AG04449 (cell line): ENCODE data around the gene WWTR1.

Source experiments
- CTCF ChIA-PET: fragments of 350-600 bp; formaldehyde crosslinking; extraction: SDS; loops from one replicate; lab custom pipeline; 2021; ENCODE audit warnings: antibody characterized with exemption; lab: Yijun Ruan, JAX
- POLR2A ChIA-PET: fragments of 400-600, 350-600 bp; formaldehyde crosslinking; extraction: SDS; loops from one replicate; lab custom pipeline; 2020; ENCODE audit warnings: antibody characterized with exemption, inconsistent platforms; lab: Yijun Ruan, JAX
- DNase-seq: peaks from one replicate; pipeline ENCODE4 v3.0.0-alpha.2; 2010; ENCODE audit warnings: low read depth, low spot score
- H3K4me3 ChIP-seq: 2 replicates; pipeline ENCODE4 v1.5.1; 2011; ENCODE audit warnings: low read depth, mild to moderate bottlenecking, control low read depth, low read length
- TF ChIP-seq, protein P1 (sequence below): IDR thresholded peaks from one replicate; pipeline ENCODE4 v1.5.1; 2011; ENCODE audit warnings: mild to moderate bottlenecking, moderate library complexity, low read length, control low read depth, inconsistent platforms; ENCODE audit not compliant: insufficient read depth; ENCODE audit errors: missing control alignments

Gene WWTR1

DNA sequence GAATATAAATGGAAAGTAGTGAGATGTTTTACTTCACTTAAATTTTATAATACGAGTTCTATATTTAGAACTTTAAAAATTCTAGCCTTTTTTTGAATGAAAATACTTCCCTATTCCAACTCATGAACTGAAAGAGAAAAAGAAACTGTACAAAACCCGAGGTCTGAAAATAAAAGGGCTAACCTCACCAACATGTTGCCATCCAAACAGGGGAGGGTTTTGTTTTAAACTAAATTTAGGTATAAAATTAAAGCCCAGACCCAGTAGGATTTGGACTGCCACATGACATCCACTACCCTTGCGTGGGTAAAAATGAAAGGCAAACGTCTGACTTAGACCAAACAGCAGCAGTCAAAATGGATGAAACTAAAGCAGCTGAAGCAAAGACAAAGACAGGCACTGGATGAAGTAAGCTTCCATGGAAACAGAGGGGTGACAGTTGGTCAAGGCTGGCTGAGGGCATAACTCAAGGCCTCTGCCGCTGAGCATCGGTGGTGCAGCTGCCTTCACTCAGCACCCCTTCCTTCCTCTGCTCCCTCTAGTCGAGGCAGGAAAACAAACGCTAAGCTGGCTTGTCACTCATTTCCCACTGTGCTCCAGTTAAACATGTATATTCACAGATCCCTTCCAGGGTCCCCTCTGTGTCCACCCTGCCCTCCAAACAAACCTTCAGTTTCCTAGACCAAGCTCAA lies 125.2 kb downstream of the WWTR1 start:
- no peak for DNase-seq
- H3K4me3 ChIP-seq, result no peak overlapping the region
- ChIA-PET POLR2A (no interaction called here), CTCF (interaction anchor here (0.6 to 4.3 kb wide), 17 partner anchors 9 to 239 kb away, joined by 3 to 90 read pairs (median 7); partner anchors contain the start of gene COMMD2)
- TF ChIP-seq, protein P1, sequence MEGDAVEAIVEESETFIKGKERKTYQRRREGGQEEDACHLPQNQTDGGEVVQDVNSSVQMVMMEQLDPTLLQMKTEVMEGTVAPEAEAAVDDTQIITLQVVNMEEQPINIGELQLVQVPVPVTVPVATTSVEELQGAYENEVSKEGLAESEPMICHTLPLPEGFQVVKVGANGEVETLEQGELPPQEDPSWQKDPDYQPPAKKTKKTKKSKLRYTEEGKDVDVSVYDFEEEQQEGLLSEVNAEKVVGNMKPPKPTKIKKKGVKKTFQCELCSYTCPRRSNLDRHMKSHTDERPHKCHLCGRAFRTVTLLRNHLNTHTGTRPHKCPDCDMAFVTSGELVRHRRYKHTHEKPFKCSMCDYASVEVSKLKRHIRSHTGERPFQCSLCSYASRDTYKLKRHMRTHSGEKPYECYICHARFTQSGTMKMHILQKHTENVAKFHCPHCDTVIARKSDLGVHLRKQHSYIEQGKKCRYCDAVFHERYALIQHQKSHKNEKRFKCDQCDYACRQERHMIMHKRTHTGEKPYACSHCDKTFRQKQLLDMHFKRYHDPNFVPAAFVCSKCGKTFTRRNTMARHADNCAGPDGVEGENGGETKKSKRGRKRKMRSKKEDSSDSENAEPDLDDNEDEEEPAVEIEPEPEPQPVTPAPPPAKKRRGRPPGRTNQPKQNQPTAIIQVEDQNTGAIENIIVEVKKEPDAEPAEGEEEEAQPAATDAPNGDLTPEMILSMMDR, result no peak

GRCh38 chr3:149529099-149529498 lies 128.7 kb downstream of the WWTR1 start:
- TF ChIP-seq, protein P1, result no peak
- ChIA-PET CTCF (interaction anchor here (0.6 to 2.7 kb wide), 2 partner anchors 190 to 197 kb away, joined by 3 to 33 read pairs; no protein-coding TSS in a partner anchor), POLR2A (no interaction called here)
- no peak for DNase-seq
- H3K4me3 ChIP-seq, result no peak overlapping the region

GRCh38 chr3:149528340-149528650 lies 129.5 kb downstream of the WWTR1 start:
- ChIA-PET POLR2A (interaction anchor here (1.2 kb wide), 1 partner anchor 130 kb away, joined by 5 read pairs; the partner anchor contains the start of gene WWTR1), CTCF (interaction anchor here (1.0 to 2.7 kb wide), 8 partner anchors 12 to 408 kb away, joined by 3 to 33 read pairs (median 4); no protein-coding TSS in a partner anchor)
- DNase-seq, result no peak

GRCh38 chr3:149527531-149528339 lies 130.1 kb downstream of the WWTR1 start:
- no peak overlapping the region for H3K4me3 ChIP-seq
- no peak for DNase-seq
- TF ChIP-seq, protein P1, result peak; percentile 12
- ChIA-PET CTCF (interaction anchor here (0.8 to 2.7 kb wide), 12 partner anchors 13 to 407 kb away, joined by 3 to 33 read pairs (median 4); no protein-coding TSS in a partner anchor), POLR2A (interaction anchor here (1.2 kb wide), 1 partner anchor 131 kb away, joined by 5 read pairs; the partner anchor contains the start of gene WWTR1)

More at GRCh38 chr3:149528340-149528650, 129.5 kb downstream of the WWTR1 start:
- no peak overlapping the region for H3K4me3 ChIP-seq
- TF ChIP-seq, protein P1, result no peak

- no peak for DNase-seq
- ChIA-PET POLR2A (no interaction called here), CTCF (interaction anchor here (0.7 to 2.3 kb wide), 12 partner anchors 8 to 248 kb away, joined by 3 to 8 read pairs (median 4); no protein-coding TSS in a partner anchor)
- H3K4me3 ChIP-seq, result no peak overlapping the region
- TF ChIP-seq, protein P1, result no peak
Observed at GRCh38 chr3:149523512-149524299, 134.1 kb downstream of the WWTR1 start.
